Duodenal mucosa (tissue), 2 donors: ENCODE measurements around the gene YBEY.

Experiments
- H3K27ac ChIP-seq: one replicate; pipeline ENCODE4 v1.7.0; 2013; ENCODE audit warnings: low read depth, low read length
- H3K27me3 ChIP-seq, 2 donors: one replicate each; pipeline ENCODE4 v1.7.0; 2013; ENCODE audit warnings: low read length in 2 of 2, control low read depth in 1 of 2; ENCODE audit not compliant: insufficient read depth in 2 of 2, control insufficient read depth in 1 of 2
- H3K36me3 ChIP-seq, 2 donors: one replicate each; pipeline ENCODE4 v1.7.0; 2013; ENCODE audit warnings: low read length in 2 of 2, control low read depth in 1 of 2; ENCODE audit not compliant: insufficient read depth in 2 of 2, control insufficient read depth in 1 of 2
- H3K4me1 ChIP-seq, 2 donors: one replicate each; pipeline ENCODE4 v1.7.0; 2013; ENCODE audit warnings: low read length in 2 of 2, control low read depth in 1 of 2; ENCODE audit not compliant: insufficient read depth in 2 of 2, control insufficient read depth in 1 of 2
- H3K4me3 ChIP-seq, 2 donors: one replicate each; pipeline ENCODE4 v1.7.0; 2013; ENCODE audit warnings: low read length in 2 of 2, low read depth in 1 of 2
- H3K9ac ChIP-seq, 2 donors: one replicate each; pipeline ENCODE4 v1.7.0; 2013; ENCODE audit warnings: low read length in 2 of 2, low read depth in 1 of 2
- H3K9me3 ChIP-seq, 2 donors: one replicate each; pipeline ENCODE4 v1.7.0; 2013; ENCODE audit warnings: low read length in 2 of 2, control low read depth in 1 of 2; ENCODE audit not compliant: control insufficient read depth in 1 of 2

The YBEY gene

DNA sequence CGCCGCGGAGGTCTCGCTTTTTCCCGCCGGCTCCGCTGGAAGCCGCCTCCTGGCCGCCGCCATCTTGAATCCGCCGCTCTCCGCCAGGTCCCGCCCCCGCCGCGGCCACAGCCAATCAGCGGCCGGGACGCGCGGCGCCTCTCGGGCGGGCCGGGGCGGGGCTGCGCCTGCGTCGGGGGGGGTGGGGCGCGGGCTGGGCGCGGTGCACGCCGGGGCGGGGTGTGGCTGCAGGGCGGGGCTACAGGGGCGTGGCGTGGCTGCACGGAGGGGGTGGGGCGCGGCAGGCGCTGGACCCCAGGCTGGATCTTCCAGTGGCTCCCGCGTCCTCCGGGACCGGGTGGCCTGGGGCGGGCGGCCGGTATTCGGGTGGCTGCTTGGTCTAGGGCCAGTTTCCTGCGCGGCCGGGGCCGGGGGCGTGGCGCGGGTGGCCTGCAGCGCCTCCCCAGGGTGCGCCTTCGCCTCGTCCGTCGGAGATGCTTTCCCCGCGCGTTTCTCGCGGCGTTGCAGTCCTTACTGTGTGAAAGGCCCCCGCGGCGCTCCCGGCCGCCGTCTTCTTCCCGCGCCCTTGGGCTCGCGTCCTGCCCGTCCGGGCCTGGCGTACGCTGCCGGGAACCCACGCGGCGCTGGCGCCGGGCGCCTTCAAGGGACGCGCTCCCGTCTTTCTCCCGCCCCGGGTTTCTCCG lies 38.4 kb downstream of the YBEY start:
- no peaks in the 10 kb centered on the region for H3K27me3 ChIP-seq
- no peaks in the 10 kb centered on the region for H3K9me3 ChIP-seq
- H3K4me1 ChIP-seq: peaks cover 22 to 31% of the 10 kb centered on the region in 2 donors
- H3K4me3 ChIP-seq: peak overlapping the region; percentile 74 to 84
- H3K27ac ChIP-seq: peak overlapping the region; percentile 96
- H3K36me3 ChIP-seq: peaks cover 0 to 13% of the 10 kb centered on the region in 2 donors
- H3K9ac ChIP-seq: peak overlapping the region; percentile 66 to 74

DNA sequence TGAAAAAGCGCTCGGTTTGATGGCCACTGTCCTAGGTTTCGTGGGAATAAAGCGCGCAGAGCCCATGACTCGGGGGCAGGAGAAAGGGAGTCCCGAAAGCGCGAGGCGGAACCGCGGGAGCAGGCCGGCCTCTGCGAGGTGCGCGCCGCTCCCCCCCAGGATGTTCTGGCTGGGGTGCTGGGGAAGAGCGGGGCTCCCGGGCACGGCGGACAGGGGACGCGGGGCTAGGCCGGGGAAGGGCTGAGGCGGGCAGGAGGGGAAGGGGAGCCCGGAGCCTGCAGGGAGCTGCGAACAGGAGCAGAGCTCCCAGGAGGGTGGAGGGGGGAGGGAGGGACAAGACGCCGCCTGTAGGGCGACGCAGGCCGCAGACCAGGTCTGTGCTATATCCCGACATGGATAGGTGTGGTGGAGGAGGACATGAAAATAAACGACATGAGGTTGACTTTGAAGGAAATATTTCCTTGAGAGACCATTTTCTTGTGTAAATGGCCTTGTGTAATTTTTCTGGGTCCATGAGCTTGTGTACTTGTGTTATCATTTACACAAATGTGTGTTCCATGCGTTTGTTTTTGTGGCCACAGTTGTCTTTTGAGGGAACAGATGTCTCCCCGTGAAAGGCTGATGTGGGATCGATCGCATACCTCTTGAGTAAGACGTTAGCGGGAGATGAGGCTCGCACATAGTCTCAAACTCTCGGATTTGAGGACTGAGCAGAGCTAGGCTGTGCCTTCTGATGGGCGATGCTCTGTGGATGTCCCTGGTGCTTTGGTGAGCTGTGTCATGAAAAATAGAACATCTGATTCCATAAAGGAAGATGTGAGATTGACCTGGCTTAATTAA lies 39.2 kb downstream of the YBEY start:
- Histone ChIP-seq H3K4me1 (peaks cover 22 to 31% of the 10 kb centered on the region in 2 donors), H3K36me3 (peaks cover 0 to 20% of the 10 kb centered on the region in 2 donors), H3K4me3 (peak overlapping the region; percentile 74 to 80), H3K9ac (peak overlapping the region; percentile 66 to 70), H3K27me3 (no peaks in the 10 kb centered on the region), H3K9me3 (no peaks in the 10 kb centered on the region), H3K27ac (peak overlapping the region; percentile 70)

DNA sequence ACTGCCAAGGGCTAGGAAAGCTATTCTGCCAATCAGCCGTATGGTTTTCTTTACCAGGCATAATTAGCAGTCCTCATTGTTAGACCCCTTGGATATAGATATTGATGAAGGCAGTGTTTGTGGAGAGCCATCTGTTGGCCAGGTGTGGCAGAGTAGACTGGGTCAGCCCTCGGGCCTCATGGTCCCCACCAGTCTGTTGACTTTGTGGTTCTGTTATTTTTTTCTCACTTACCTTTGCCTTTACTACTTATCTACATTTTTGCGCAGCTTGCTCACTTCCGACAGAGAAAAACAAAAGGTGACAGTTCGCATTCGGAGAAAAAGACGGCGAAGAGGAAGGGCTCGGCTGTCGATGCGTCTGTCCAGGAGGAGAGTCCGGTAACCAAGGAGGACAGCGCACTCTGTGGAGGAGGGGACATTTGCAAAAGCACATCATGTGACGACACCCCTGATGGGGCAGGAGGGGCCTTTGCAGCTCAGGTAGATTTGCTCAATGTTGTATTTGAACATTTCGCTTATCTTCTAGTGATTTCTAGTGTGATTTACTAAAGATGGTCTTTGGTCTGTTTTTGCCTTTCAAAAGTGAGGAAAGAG lies 40.1 kb downstream of the YBEY start:
- no peak overlapping the region for H3K9ac ChIP-seq
- H3K27me3 ChIP-seq: no peaks in the 10 kb centered on the region
- no peaks in the 10 kb centered on the region for H3K9me3 ChIP-seq
- H3K36me3 ChIP-seq: peaks cover 0 to 21% of the 10 kb centered on the region in 2 donors
- H3K4me3 ChIP-seq: no peak overlapping the region
- peaks cover 21 to 27% of the 10 kb centered on the region in 2 donors for H3K4me1 ChIP-seq
- H3K27ac ChIP-seq: no peak overlapping the region

DNA sequence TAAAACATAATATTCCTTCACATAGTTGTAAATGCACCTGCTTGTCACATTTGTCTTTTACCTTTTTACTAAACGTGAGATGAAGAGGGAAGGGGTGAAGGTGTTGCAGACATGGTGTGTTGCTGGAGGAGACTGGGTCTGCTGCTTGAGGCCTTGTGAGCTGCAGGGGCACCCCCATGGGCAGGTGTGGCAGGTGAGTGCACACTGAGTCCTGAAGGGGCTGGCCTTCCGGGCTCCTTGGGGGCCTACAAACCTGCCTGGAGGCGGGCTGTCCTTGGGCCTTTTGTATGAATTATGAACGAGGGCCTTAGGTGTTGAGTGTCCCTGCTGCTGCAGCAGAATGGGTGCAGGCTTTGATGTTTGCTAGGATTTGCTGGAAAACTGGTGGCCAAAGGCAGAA lies 41.6 kb downstream of the YBEY start:
- Histone ChIP-seq H3K9ac (no peak overlapping the region), H3K9me3 (no peaks in the 10 kb centered on the region), H3K27me3 (no peaks in the 10 kb centered on the region), H3K36me3 (peaks cover 0 to 29% of the 10 kb centered on the region in 2 donors), H3K27ac (no peak overlapping the region), H3K4me3 (no peak overlapping the region), H3K4me1 (peaks cover 7 to 14% of the 10 kb centered on the region in 2 donors)

DNA sequence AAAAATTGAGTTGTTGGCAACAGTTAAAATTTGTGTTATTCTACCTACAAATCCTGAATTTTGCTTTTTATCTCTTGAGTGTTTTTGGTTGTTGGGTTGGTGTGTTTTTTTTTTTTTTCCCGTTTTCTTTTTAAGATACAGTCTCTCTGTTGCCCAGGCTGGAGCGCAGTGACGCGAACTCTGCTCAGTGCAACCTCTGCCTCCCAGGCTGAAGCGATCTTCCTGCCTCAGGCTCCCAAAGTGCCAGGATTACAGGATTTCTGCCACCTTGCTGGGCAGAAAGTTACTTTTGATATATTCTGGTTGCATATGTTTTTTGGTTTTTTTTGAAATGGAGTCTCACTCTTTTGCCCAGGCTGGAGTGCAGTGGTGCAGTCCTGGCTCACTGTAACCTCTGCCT lies 42.0 kb downstream of the YBEY start:
- Histone ChIP-seq H3K36me3 (peaks cover 0 to 29% of the 10 kb centered on the region in 2 donors), H3K4me3 (no peak overlapping the region), H3K9me3 (no peaks in the 10 kb centered on the region), H3K27ac (no peak overlapping the region), H3K4me1 (peaks cover 6 to 10% of the 10 kb centered on the region in 2 donors), H3K9ac (no peak overlapping the region), H3K27me3 (no peaks in the 10 kb centered on the region)

DNA sequence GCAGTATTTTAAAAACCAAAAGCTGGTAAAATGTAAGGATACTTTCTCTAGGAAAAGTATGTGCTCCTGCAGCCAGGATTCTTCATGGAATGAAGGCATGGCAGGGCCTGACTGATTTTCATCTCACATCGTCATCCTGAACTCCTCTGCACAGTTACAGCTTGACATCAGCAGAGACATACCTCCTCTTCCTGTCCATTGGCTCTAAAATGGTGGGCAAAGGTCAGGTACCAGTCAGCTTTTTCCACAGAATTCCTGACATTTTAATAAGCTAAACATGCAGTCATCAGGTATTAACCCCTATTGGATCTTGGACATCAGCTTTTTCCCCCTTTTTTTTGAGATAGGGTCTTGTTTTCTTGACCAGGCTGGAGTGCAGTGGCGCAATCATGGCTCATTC lies 43.7 kb downstream of the YBEY start:
- no peaks in the 10 kb centered on the region for H3K27me3 ChIP-seq
- no peak overlapping the region for H3K9ac ChIP-seq
- no peak overlapping the region for H3K4me3 ChIP-seq
- H3K36me3 ChIP-seq: peaks cover 6 to 37% of the 10 kb centered on the region in 2 donors
- H3K4me1 ChIP-seq: peaks cover 6% of the 10 kb centered on the region in 2 donors
- H3K9me3 ChIP-seq: no peaks in the 10 kb centered on the region
- no peak overlapping the region for H3K27ac ChIP-seq

DNA sequence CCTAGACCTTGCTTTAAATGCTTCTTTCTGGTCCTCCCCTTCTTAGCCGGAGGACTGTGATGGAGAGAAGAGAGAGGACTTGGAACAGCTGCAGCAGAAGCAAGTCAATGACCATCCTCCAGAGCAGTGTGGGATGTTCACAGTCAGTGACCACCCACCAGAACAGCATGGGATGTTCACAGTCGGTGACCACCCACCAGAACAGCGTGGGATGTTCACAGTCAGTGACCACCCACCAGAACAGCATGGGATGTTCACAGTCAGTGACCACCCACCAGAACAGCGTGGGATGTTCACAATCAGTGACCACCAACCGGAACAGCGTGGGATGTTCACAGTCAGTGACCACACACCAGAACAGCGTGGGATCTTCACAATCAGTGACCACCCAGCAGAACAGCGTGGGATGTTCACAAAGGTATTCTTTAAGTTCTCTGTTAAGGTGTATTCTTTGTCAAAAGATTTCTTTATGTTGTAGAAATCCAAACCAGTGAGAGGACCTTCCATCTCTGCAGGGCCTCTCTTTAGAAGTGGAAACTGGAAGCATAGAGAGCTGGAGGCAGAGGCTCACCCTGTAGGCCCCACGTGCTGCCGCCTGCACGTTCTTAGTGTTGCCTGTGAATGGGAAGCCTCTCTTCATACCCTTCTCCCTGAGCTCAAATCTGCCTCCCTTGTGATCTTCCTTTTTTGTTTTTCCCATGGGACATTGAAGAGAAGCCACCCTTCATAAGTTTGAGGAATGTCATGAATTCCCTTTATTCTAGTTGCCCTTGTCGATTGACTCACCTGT lies 48.4 kb downstream of the YBEY start:
- Histone ChIP-seq H3K4me1 (no peaks in the 10 kb centered on the region), H3K9me3 (no peaks in the 10 kb centered on the region), H3K36me3 (peaks cover 11 to 53% of the 10 kb centered on the region in 2 donors), H3K27me3 (no peaks in the 10 kb centered on the region), H3K9ac (no peak overlapping the region), H3K27ac (no peak overlapping the region), H3K4me3 (no peak overlapping the region)

DNA sequence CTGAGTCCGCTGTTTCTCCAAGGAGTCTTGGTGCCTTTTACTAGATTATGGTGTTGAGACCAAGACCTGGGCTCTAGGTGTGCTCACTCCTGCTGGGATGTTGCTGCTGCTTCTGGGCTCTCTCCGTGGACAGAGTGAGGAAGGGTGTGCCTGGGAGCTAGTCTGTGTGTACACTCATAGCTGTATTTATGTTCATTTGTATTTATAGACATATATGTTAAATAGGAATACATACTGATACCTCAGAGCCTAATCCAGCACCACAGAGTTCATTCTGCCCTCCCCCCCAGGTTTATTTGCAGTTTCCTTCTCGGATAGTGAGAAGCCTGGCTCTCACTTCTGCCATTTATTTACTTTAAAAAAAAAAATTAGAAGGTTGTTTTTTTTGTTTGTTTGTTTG lies 50.5 kb downstream of the YBEY start:
- no peak overlapping the region for H3K9ac ChIP-seq
- no peak overlapping the region for H3K4me3 ChIP-seq
- H3K27ac ChIP-seq: no peak overlapping the region
- peaks cover 11 to 53% of the 10 kb centered on the region in 2 donors for H3K36me3 ChIP-seq
- no peaks in the 10 kb centered on the region for H3K4me1 ChIP-seq
- H3K9me3 ChIP-seq: no peaks in the 10 kb centered on the region
- H3K27me3 ChIP-seq: no peaks in the 10 kb centered on the region

DNA sequence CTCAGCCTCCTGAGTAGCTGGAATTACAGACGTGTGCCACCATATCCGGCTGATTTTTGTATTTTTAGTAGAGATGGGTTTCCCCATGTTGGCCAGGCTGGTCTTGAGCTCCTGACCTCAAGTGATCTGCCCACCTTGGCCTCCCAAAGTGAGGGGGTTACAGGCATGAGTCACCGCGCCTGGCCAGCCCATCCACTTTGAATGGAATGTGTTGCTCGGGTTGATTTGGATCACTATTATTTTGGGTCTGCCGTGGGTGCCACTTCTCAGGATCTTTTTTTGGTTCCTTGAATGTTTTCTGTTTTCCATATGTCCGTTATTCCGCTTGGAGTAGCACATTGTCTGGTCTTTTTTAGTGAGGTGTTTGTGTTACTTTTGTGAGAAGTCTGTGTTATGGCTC lies 54.9 kb downstream of the YBEY start:
- Histone ChIP-seq H3K9ac (no peak overlapping the region), H3K9me3 (no peaks in the 10 kb centered on the region), H3K4me1 (no peaks in the 10 kb centered on the region), H3K27ac (no peak overlapping the region), H3K4me3 (no peak overlapping the region), H3K27me3 (no peaks in the 10 kb centered on the region), H3K36me3 (peaks cover 0 to 43% of the 10 kb centered on the region in 2 donors)
